Thyroid gland (tissue), 4 donors: Measurements from ENCODE around the gene CAMK1. TPM values are rescaled to one million over a fixed set of nuclear protein-coding genes. Genes with fewer than 3 reads are reported as not detected.

ENCODE experiments used
- DNase-seq, 2 donors: peaks; one replicate each; pipeline ENCODE4 v3.0.0-alpha.2; 2019
- H3K27ac ChIP-seq, 3 donors: fragments of 200-600 bp; sonication (generic); 1 replicate in 2 of 3; 2 replicates in 1 of 3; pipeline ENCODE4 v1.5.1; 2016 to 2019; ENCODE audit warnings: mild to moderate bottlenecking in 1 of 3, moderate library complexity in 1 of 3
- H3K27me3 ChIP-seq: fragments of 200-600 bp; sonication (generic); one replicate; pipeline ENCODE4 v1.5.1; 2019
- H3K36me3 ChIP-seq, 2 donors: fragments of 200-600 bp; sonication (generic); one replicate each; pipeline ENCODE4 v1.5.1; 2016 to 2019
- H3K4me1 ChIP-seq, 2 donors: fragments of 200-600 bp; sonication (generic); one replicate each; pipeline ENCODE4 v1.5.1; 2017 to 2019
- H3K4me3 ChIP-seq, 3 donors: fragments of 200-600 bp; sonication (generic); replicated peaks in 1 of 3; 1 replicate in 2 of 3; 2 replicates in 1 of 3; pipeline ENCODE4 v1.5.1; 2016; ENCODE audit warnings: mild to moderate bottlenecking in 1 of 3
- H3K9me3 ChIP-seq: fragments of 200-600 bp; sonication (generic); one replicate; pipeline ENCODE4 v1.5.1; 2017
- CTCF ChIP-seq, 6 experiments: fragments of 200-600 bp in 3 of 6; fragments of 450-650 bp in 3 of 6; sonication (generic) in 3 of 6; IDR thresholded peaks; one replicate each; pipeline ENCODE4 v1.5.1; 2016 to 2019; ENCODE audit warnings: antibody characterized with exemption in 6 of 6, mild to moderate bottlenecking in 2 of 6, inconsistent platforms in 1 of 6, moderate library complexity in 1 of 6
- POLR2A ChIP-seq, 2 donors: fragments of 450-650 bp; IDR thresholded peaks; one replicate each; pipeline ENCODE4 v1.6.1; 2017; ENCODE audit warnings: antibody characterized with exemption in 2 of 2, mild to moderate bottlenecking in 2 of 2, moderate library complexity in 1 of 2
- WGBS, 2 donors: methylation state at CpG; one replicate each; pipeline ENCODE4 v1.1.5; 2017; 5-methylcytosine and 5-hydroxymethylcytosine counted together
- intact Hi-C: fragments of 100-400 bp; cut with DNase I; formaldehyde crosslinking; loops from one replicate; pipeline ENCODE4 v1.15.1; 2023
- total RNA-seq, 4 donors: library from RNA; depleted of rRNA; stranded (reverse); fragments of >200 nt; gene quantifications; one replicate each; pipeline ENCODE4 v1.2.3, GENCODE V29; 2016

The CAMK1 gene
- total RNA-seq, 4 donors from 2014 or later = 32.1 to 44.8 (median 35.9) TPM

GRCh38 chr3:9812870-9813483 is 43.2 kb upstream of the CAMK1 start:
- no peaks in the 10 kb centered on the region for H3K36me3 ChIP-seq
- H3K4me1 ChIP-seq = peaks cover 0 to 16% of the 10 kb centered on the region in 2 donors
- intact Hi-C loops = no loop called here
- H3K4me3 ChIP-seq = no peak overlapping the region
- TF ChIP-seq POLR2A (IDR thresholded peaks at IDR 0.05) (no peak), CTCF (IDR thresholded peaks at IDR 0.05) (no peak)
- H3K9me3 ChIP-seq = no peaks in the 10 kb centered on the region
- no peak for DNase-seq
- no peak overlapping the region for H3K27ac ChIP-seq
- no peaks in the 10 kb centered on the region for H3K27me3 ChIP-seq
- WGBS, 2 donors = 93 to 95% methylated on average over 9 of the region's 9 CpGs

DNA sequence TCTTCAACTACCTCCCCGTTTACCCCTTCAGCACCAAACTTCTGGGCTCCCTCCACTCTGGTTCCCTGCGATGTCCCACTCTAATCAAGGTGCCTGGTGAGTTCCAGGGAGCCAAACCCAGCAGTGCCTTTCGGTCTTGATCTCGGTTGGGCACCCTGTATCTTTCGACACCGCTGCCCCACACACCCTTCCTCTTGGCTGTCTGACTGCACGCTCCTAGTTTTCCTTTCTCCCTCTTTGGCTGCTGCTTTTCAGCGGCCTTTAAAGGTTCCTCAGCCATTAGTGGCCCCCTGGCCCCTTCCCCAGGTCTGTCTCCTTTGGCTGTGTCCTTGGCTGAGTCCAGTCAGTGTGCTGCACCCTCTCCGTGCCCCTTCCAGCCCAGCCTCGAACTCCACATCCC is 41.1 kb upstream of the CAMK1 start:
- H3K27ac ChIP-seq = peak overlapping the region in 2 of 3 donors; percentile 76 to 96
- WGBS, 2 donors = 57 to 74% methylated on average over 10 of the region's 10 CpGs

DNA sequence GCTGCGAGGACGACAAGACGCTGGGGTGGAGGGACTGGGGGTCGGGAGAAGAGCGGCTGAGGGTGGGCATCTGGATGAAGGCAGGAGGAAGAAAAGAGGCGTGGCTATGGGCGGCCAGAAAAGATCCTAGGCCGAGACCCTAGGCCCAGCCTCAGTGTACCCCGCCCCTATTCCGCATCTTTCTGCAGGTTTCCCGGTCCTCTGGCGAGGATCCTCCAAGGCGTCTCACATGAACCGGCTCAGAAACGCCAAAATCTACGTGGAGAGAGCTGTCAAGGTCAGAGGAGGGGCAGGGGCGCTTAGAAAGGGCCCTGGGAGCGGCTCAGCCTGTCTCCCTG is 40.7 kb upstream of the CAMK1 start:
- H3K27ac ChIP-seq = peak overlapping the region; percentile 76 to 96 (median 88)
- DNase-seq = peak in 1 of 2 donors; percentile 8
- peaks cover 0 to 16% of the 10 kb centered on the region in 2 donors for H3K4me1 ChIP-seq
- H3K36me3 ChIP-seq = peaks cover 15 to 16% of the 10 kb centered on the region in 2 donors
- peak overlapping the region; percentile 39 to 68 (median 65) for H3K4me3 ChIP-seq
- H3K27me3 ChIP-seq = no peaks in the 10 kb centered on the region
- no peaks in the 10 kb centered on the region for H3K9me3 ChIP-seq
- WGBS, 2 donors = 7 to 8% methylated on average over 17 to 18 of the region's 18 CpGs
- no peak for TF ChIP-seq POLR2A (IDR thresholded peaks at IDR 0.05)
- no peak for TF ChIP-seq CTCF (IDR thresholded peaks at IDR 0.05)
- intact Hi-C loops = no loop called here

More for the DNA sequence above, 41.1 kb upstream of the CAMK1 start:
- intact Hi-C loops = no loop called here
- Histone ChIP-seq H3K36me3 (peaks cover 11 to 12% of the 10 kb centered on the region in 2 donors), H3K9me3 (no peaks in the 10 kb centered on the region), H3K4me3 (peak overlapping the region in 1 of 3 donors; percentile 65), H3K27me3 (no peaks in the 10 kb centered on the region), H3K4me1 (peaks cover 0 to 16% of the 10 kb centered on the region in 2 donors)
- DNase-seq = peak in 1 of 2 donors; percentile 10
- TF ChIP-seq POLR2A (IDR thresholded peaks at IDR 0.05) = no peak
- no peak for TF ChIP-seq CTCF (IDR thresholded peaks at IDR 0.05)

- Histone ChIP-seq H3K9me3 (no peaks in the 10 kb centered on the region), H3K27ac (peak within 1 kb of the TSS; percentile 76 to 96 (median 88)), H3K4me3 (peak within 1 kb of the TSS; percentile 39 to 68 (median 65)), H3K27me3 (no peaks in the 10 kb centered on the region), H3K4me1 (peaks cover 0 to 16% of the 10 kb centered on the region in 2 donors), H3K36me3 (peaks cover 21 to 22% of the 10 kb centered on the region in 2 donors)
- intact Hi-C loops = no loop called here
- peak; percentile 78 to 82 for DNase-seq
- 5 to 6% methylated on average over 9 to 10 of the region's 76 CpGs for WGBS, 2 donors
- TF ChIP-seq CTCF (IDR thresholded peaks at IDR 0.05) = peak in 1 of 6 experiments; percentile 5
- peak in 1 of 2 donors; percentile 72 for TF ChIP-seq POLR2A (IDR thresholded peaks at IDR 0.05)
Measured at GRCh38 chr3:9809615-9810432, 40.1 kb upstream of the CAMK1 start, which contains the start of gene TTLL3. TTLL3 (plus strand) TSS chr3:9810262; CDS start chr3:9810662, 400 bp downstream.
